Stimulated activated naive CD4-positive, alpha-beta T cell (primary cell): ENCODE data around the gene MAMDC4.
"Not testable (repeated sequence)": the region's sequence is repeated elsewhere in the genome, so short reads cannot be mapped to it uniquely, and the experiment has no call there.

Experiments used
- DNase-seq, 6 experiments: peaks; one replicate each; lab custom pipeline; 2025; lab: John Stamatoyannopoulos, UW

The MAMDC4 gene

GRCh38 chr9:136839229-136840139, 12.7 kb upstream of the MAMDC4 start:
- no peak for DNase-seq

- DNase-seq, result no peak
These were observed 11.8 kb upstream of the MAMDC4 start for GRCh38 chr9:136840140-136840876.

- no peak for DNase-seq
These were observed 11.1 kb upstream of the MAMDC4 start for GRCh38 chr9:136840877-136841645.

GRCh38 chr9:136841646-136842379, 10.3 kb upstream of the MAMDC4 start:
- DNase-seq, result not testable (repeated sequence)

- peak; percentile 57 to 79 (median 70) for DNase-seq
These were observed 9.7 kb upstream of the MAMDC4 start, which contains the start of gene AJM1 for GRCh38 chr9:136842380-136842948. AJM1 (plus strand) TSS chr9:136842478; CDS start chr9:136844415, 1,937 bp downstream.

DNA sequence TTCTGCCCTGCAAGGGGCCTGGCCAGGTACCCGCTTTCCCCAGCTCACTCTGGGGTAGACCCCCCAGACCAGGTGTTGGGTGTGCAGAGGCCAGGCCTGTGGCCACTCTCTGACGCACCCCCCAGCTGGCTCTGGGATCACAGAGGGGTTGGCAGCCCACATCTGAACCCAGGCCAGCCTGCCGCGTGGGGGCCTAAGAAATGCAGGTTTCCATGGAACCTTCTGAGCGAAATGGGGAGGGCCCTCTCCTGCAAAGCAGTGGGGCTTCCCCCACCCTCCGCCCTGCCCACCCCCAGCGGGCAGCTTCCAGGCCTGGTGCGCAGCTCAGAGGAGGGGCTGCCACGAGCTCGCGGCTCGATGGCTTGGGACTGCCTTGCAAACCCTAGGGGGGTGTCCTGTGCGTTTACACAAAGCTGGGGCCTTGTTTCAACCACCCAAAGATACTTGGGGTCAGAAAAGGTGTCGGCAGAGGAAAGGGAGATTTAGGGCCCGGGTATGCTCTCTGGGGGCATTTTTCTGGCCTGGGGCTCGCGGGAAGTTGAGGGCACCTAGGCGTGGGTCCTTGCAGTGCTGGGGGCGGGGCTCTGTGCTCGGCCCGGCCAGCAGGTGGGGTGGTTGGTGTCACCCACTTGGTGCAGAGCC, 8.9 kb upstream of the MAMDC4 start:
- peak in 1 of 6 experiments; percentile 15 for DNase-seq

- peak; percentile 20 to 62 (median 46) for DNase-seq
These were observed 8.1 kb upstream of the MAMDC4 start for GRCh38 chr9:136843801-136844740.

GRCh38 chr9:136844761-136845464, 7.2 kb upstream of the MAMDC4 start:
- DNase-seq, result peak in 2 of 6 experiments; percentile 16 to 30

- no peak for DNase-seq
These were observed 6.5 kb upstream of the MAMDC4 start for GRCh38 chr9:136845465-136846260.

GRCh38 chr9:136846376-136847087, 5.6 kb upstream of the MAMDC4 start:
- peak in 1 of 6 experiments; percentile 19 for DNase-seq

- peak in 2 of 6 experiments; percentile 14 to 58 for DNase-seq
These were observed 4.9 kb upstream of the MAMDC4 start for GRCh38 chr9:136847088-136847825.

GRCh38 chr9:136847826-136848392, 4.2 kb upstream of the MAMDC4 start:
- peak; percentile 10 to 58 (median 36) for DNase-seq

- peak in 4 of 6 experiments; percentile 35 to 50 (median 42) for DNase-seq
These were observed 3.6 kb upstream of the MAMDC4 start for GRCh38 chr9:136848393-136849037.

DNA sequence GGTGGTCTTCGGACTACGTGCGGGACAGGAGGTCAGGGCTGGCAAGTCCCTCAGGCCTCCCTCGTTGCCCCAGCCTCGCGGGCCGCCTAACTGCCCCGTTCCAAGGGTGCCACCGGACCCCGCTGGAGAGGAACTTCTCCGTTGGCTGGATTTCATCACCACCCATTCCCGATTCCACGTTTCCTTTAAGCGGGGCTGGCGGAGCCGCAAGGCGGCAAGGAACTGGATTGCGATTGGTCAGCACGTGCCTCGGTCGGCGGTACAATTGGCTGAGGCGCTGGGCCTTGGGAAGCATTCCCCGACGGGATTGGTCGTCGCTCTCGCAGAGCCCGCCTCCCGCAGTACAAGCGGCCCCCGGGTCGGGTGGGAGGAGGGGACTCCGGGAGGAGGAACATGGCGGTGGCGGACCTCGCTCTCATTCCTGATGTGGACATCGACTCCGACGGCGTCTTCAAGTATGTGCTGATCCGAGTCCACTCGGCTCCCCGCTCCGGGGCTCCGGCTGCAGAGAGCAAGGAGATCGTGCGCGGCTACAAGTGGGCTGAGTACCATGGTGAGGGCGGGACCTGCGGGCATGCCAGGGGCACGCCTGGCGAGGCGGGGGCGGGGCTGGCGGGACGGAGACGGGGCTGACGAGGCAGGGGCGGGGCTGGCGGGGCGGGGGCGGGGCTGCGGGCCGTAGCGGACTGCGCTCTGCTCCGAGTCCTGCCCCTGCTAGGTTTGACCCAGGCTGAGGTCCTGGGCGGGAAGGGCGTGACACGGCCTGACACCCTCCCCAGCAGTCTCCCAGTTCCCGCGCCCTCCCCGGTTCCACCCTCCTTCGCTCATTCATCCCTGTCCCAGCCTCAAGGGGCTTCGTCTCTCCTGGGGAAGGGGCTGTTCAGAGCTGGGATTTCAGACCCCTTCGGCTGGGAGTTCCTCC, 2.8 kb upstream of the MAMDC4 start, which contains the start of gene PHPT1:
PHPT1 (plus strand) TSS at position 372 of the 922 bp plus-strand sequence; CDS start at position 394, 22 bp downstream.
- peak; percentile 91 to 100 (median 96) for DNase-seq
